ENCODE results near the gene DHX29. TPM values are rescaled to one million over a fixed set of nuclear protein-coding genes. Genes with fewer than 3 reads are reported as not detected.

The DHX29 gene, protein sequence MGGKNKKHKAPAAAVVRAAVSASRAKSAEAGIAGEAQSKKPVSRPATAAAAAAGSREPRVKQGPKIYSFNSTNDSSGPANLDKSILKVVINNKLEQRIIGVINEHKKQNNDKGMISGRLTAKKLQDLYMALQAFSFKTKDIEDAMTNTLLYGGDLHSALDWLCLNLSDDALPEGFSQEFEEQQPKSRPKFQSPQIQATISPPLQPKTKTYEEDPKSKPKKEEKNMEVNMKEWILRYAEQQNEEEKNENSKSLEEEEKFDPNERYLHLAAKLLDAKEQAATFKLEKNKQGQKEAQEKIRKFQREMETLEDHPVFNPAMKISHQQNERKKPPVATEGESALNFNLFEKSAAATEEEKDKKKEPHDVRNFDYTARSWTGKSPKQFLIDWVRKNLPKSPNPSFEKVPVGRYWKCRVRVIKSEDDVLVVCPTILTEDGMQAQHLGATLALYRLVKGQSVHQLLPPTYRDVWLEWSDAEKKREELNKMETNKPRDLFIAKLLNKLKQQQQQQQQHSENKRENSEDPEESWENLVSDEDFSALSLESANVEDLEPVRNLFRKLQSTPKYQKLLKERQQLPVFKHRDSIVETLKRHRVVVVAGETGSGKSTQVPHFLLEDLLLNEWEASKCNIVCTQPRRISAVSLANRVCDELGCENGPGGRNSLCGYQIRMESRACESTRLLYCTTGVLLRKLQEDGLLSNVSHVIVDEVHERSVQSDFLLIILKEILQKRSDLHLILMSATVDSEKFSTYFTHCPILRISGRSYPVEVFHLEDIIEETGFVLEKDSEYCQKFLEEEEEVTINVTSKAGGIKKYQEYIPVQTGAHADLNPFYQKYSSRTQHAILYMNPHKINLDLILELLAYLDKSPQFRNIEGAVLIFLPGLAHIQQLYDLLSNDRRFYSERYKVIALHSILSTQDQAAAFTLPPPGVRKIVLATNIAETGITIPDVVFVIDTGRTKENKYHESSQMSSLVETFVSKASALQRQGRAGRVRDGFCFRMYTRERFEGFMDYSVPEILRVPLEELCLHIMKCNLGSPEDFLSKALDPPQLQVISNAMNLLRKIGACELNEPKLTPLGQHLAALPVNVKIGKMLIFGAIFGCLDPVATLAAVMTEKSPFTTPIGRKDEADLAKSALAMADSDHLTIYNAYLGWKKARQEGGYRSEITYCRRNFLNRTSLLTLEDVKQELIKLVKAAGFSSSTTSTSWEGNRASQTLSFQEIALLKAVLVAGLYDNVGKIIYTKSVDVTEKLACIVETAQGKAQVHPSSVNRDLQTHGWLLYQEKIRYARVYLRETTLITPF (N-terminal part only)
- 26.3 and 30.7 TPM in 2 replicates for total RNA-seq

GRCh38 chr5:55307383-55308253 is at the start of gene DHX29, which contains the start of gene MTREX:
DHX29 (minus strand) TSS chr5:55307694; CDS start chr5:55307573, 121 bp downstream.
MTREX (plus strand) TSS chr5:55307989; CDS start chr5:55308014, 25 bp downstream.

GRCh38 chr5:55232985-55233928 is 74.2 kb downstream of the DHX29 start, which contains the start of gene CCNO:
CCNO (minus strand) TSS chr5:55233608; CDS start chr5:55233523, 85 bp downstream.

DNA sequence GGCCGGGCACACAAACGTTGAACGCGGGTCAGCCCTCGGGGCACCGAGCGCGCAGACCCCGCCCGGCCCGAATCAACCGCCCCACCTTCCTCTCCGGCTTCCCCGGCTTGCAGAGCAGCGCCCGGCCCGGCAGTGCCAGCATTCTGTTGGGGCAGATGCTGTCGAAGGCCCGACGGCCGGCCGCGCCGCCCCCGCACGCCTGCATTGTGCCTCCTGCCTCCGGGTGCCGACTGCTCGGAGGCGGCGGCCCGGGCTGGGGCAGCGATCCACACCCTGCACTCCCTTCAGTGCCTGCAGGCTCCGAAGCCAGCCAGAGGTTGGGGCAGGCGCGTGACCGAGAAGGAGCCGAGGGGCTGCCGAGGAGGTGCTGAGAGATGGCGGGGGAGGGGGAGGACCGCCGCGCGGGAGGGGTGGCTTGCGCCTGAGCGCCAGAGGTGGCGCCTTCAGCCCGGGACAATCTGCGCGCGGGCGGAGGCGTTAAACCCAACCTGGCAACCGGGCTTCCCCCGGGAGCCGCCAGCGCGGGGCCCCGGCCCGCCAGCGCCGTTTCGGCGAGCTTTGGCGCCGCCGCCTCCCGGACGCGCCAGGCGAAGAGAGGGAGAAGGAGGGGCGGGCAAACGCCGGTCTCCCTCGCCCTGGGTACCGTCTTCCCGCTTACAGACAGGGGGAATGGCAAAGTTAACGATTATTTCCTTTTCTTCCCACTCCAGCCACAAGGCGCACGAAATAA is 80.4 kb downstream of the DHX29 start, which contains the start of gene MCIDAS:
Gene MCIDAS (minus strand): TSS at position 382 of the 730 bp plus-strand sequence. CDS start 177 bp downstream, at position 205.

Other genes with a start within 250 kb of the DHX29 start
- 0.54 TPM in 1 of 2 replicates, not detected in the other for gene GZMA, start 205.0 kb downstream of the DHX29 start, total RNA-seq
- 36.8 and 42.2 TPM in 2 replicates for gene GPX8, start 147.5 kb downstream of the DHX29 start, total RNA-seq
- gene CDC20B, start 134.5 kb downstream of the DHX29 start, total RNA-seq = not detected in 2 replicates
- gene MCIDAS, start 80.4 kb downstream of the DHX29 start, total RNA-seq = under 0.01 TPM in 2 replicates
- gene CCNO, start 74.1 kb downstream of the DHX29 start, total RNA-seq = 0.09 and 0.45 TPM in 2 replicates
- 114 TPM in 2 replicates for gene MTREX, start 295 bp upstream of the DHX29 start, total RNA-seq
- 11.2 and 69.7 TPM in 2 replicates for gene PLPP1, start 227.3 kb upstream of the DHX29 start, total RNA-seq